Measurements from ENCODE around the gene RIPPLY3.
"Not testable (repeated sequence)": the region's sequence is repeated elsewhere in the genome, so short reads cannot be mapped to it uniquely, and the experiment has no call there.

Gene RIPPLY3

GRCh38 chr21:37026499-37026898 is 20.0 kb downstream of the RIPPLY3 start:
- DNase-seq = no peak

DNA sequence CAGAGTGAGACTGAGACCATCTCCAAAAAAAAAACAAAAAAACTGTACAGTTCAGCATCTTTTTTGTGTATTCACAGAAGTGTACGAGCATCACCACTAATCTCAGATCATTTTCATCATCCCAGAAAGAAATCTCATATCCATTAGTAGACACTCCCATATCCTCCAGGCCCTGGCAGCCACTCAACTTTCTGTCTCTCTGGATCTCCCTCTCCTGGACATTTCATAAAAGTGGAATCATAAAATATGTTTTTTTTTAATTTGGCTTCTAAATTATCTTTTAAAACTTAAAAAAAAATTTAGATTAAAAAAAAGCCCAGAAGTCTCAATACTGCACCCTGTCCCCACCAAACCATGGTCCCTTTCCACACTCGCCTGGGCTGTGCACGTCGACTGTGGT is 22.1 kb downstream of the RIPPLY3 start:
- DNase-seq = no peak

DNA sequence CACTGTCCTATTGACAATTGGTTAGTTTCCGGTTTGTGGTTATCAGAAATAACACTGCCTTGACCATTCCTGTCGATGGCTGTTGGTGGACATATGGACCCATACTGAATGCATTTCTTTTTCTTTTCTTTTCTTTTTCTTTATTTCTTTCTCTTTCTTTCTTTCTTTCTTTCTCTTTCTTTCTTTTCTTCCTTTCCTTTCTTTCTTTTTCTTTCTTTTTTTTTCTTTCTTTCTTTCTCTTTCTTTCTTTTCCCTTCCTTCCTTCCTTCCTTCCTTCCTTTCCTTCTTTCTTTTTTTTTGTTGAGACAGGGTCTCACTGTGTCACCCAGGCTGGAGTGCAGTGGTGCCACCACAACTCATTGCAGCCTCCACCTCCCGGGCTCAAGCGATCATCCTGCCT is 24.4 kb downstream of the RIPPLY3 start:
- DNase-seq = no peak

DNA sequence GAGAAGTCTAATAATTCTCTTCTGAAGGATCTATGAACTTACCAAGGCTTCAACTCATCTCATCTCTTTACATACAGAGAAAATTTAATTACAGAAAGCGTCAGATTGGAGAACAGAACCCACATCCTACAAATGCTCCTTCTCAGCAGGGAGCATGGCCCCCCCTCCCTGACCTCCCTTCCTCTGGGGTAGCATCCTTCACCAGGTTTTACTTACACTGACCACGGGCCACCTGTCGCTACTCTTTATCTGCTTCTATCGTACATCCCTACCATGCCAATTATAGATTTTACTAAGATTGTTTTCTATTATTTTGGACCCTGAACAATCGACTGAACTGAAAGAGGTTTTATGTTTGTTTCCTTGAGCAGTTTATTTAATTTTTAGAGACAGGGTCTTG is 25.8 kb downstream of the RIPPLY3 start:
- DNase-seq = no peak

- peak; percentile 66 for DNase-seq
Measured at GRCh38 chr21:37032877-37033471, 26.5 kb downstream of the RIPPLY3 start.

GRCh38 chr21:37034394-37034793 is 27.9 kb downstream of the RIPPLY3 start:
- DNase-seq = not testable (repeated sequence)

DNA sequence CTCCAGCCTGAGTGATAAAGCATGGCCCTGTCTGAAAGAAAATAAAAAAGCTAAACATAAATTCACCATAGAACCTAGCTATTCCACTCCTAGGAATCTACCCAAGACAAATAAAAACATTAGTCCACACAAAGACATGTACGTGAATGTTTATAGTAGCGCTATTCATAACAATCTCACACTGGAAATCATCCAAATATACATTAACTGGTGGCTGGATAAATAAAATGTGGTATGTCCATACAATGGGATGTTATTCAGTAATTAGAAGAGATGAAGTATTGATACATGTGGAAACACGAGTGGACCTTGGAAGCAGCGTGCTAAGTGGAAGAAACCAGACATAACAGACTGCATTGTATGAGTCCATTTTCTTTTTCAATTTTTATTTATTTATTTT is 29.7 kb downstream of the RIPPLY3 start:
- DNase-seq = no peak

GRCh38 chr21:37039411-37040075 is 33.0 kb downstream of the RIPPLY3 start:
- DNase-seq = no peak

DNA sequence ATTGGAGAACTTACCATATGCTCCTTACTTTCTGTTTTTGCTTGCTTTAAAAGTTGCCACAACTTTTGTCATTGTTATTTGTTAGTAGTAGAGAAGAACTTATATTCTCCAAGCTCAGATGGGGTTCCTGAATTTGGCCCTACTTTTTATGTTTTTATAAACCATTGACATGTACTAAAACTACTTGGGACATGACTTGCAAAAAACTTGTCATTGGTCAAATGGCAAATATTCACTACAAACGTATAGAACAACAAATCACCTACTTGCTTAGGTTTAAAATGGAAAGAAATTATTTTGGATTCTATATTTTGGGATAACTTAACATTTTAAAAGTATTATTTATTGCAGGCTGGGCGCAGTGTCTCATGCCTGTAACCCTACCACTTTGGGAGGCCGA is 33.7 kb downstream of the RIPPLY3 start:
- no peak for DNase-seq

DNA sequence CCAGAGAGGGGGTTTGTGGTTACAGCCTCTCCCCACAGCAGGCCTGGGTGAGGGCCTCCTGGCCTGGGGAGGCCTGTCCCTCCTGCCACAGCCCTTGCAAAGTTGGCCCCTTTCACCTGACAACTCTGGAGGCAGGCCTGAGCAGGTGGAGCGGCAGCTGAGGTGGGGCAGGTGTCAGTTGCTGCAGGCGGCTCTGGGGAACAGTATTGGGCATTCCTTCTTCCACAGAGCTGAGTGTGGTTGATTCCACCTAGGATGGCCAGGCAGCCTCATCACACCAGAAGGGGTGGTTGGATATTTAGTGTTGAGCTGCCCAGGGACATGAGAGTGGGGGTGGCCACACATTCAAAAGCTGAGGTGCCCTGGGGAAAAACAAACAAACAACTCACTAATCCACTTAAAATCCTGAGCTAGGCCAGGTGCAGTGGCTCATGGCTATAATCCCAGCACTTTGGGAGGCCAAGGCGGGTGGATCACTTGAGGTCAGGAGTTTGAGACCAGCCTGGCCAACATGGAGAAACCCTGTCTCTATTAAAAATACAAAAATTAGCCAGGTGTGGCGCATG is 35.3 kb downstream of the RIPPLY3 start:
- DNase-seq = no peak

DNA sequence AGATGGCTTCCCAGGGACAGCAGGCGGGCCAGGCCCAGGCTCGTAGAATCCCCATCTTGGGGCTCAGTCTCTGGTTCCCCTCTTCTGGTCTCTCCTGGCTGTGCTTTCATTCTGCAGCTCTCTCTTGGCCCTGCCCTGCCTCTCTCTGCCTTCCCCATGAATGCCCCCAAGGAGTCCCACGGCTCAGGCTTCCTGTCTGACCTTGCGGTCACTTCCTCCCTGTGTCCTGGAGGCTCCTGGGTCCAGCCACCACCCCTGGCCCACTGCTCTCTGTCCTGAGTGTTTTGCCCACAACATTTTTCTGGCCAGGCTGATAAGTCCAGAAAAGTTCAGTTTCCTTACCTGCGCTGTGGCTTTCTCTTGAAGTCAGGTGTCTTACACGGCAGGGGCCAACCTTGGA is 37.3 kb downstream of the RIPPLY3 start:
- DNase-seq = no peak

DNA sequence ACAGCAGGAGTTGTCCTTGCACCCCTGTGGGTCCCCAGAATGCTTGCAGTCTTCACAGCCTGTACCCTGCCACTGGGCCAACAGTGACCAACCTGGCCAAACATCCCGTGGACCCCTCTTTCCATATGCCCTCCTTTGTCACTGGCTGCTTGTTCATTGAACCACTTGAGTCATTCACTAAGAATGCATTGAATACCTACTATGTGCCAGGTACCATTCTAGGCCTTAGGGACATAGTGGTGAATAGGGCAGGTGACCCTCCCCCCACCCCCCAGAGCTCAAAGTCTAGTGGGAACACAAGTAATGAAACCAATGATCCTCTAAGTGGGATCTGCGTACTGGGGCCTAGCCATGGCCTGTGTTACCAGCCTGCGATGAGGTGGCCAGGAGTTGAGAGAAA is 38.1 kb downstream of the RIPPLY3 start:
- DNase-seq = no peak

GRCh38 chr21:37045149-37045548 is 38.6 kb downstream of the RIPPLY3 start:
- DNase-seq = no peak

DNA sequence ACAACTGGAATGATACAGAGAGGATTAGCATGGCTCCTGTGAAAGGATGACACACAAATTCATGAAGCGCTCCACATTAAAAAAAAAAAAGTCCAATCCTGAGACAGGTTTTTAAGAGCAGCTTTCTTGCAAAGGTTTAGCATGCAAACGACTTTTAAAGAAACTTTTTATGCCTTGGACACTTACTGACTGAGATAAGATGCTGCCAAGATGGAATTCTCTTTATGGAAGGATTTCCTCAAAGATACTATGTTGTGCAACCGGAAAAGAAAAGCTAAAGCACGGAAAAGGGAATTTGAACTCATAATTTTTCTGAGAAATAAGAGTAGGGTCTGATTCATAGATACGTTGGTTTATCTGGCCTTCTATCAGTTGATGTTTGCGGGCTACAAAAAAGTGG is 39.1 kb downstream of the RIPPLY3 start:
- DNase-seq = no peak

- DNase-seq = no peak
Measured at GRCh38 chr21:37047079-37047478, 40.6 kb downstream of the RIPPLY3 start.

DNA sequence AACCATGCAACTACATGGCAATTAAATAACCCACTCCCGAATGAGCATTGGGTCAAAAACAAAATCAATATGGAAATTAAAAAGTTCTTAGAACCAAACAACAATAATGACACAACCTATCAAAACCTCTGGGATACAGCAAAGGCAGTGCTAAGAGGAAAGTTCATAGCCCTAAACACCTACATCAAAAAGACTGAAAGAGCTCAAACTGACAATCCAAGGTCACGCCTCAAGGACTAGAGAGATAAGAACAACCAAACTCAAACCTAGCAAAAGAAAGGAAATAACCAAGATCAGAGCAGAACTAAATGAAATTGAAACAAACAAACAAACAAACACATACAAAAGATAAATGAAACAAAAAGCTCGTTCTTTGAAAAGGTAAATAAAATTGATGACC is 43.2 kb downstream of the RIPPLY3 start:
- not testable (repeated sequence) for DNase-seq

- DNase-seq = no peak
Measured at GRCh38 chr21:37055271-37055855, 48.9 kb downstream of the RIPPLY3 start.

- DNase-seq = no peak
Measured at GRCh38 chr21:37057614-37058013, 51.1 kb downstream of the RIPPLY3 start.

- no peak for DNase-seq
Measured at GRCh38 chr21:37058261-37058660, 51.8 kb downstream of the RIPPLY3 start.

- DNase-seq = no peak
Measured at GRCh38 chr21:37059181-37059580, 52.7 kb downstream of the RIPPLY3 start.

DNA sequence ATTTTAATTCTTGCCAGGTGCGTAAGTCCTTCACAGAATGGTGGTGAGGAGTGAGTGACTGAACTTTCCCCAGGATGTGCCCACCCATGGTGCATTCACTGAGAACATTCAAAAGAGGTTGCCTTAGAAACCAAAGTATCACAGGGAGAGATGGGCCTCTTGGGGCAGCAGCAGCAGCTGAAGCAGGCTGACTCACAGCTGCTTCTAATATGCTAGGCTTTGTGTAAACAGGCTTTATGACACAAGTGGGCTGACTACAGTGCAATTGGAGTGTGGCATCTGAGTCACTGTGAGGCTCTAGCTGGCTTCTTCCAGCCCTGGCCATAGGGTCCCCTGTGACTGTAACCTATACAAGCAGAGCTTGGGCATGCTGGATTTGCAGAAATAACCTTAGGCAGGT is 53.8 kb downstream of the RIPPLY3 start:
- DNase-seq = peak; percentile 91

- no peak for DNase-seq
Measured at GRCh38 chr21:37061926-37062592, 55.6 kb downstream of the RIPPLY3 start.

GRCh38 chr21:37062593-37062935 is 56.1 kb downstream of the RIPPLY3 start:
- DNase-seq = no peak

DNA sequence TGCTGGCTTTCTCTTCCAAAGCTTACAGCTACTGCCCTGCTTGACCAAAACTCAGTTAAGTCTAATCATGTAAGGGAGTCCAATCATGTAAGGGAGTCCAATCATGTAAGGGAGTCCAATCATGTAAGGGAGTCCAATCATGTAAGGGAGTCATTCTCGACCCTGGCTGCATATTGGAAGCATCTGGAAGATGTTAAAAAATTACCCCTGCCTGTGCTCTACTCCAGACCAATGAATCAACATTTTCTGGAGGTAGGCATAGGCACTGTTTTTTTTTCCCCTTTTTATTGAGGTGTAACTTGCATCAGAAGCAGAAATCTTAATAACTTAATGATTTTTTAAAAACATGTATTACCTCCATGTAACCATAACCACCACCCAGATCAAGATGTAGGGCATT is 56.9 kb downstream of the RIPPLY3 start:
- DNase-seq = no peak
